ENCODE measurements around the gene PCMTD2. TPM values are rescaled to one million over a fixed set of nuclear protein-coding genes. Genes with fewer than 3 reads are reported as not detected.

Gene PCMTD2
- total RNA-seq (2014; rRNA removed; shearing (Covaris generic)), result 57.1 and 59.5 TPM in 2 replicates

GRCh38 chr20:64255361-64256281 lies at the start of gene PCMTD2:
Gene PCMTD2, plus strand, starts transcription at chr20:64255748. Its CDS starts 4,218 bp downstream, at chr20:64259966.
- peak; percentile 93 for DNase-seq (ENCODE audit: low read depth)

GRCh38 chr20:64206614-64207013 lies 48.9 kb upstream of the PCMTD2 start:
- DNase-seq (ENCODE audit: low read depth), result no peak

- DNase-seq (ENCODE audit: low read depth), result no peak
These were observed 47.6 kb upstream of the PCMTD2 start for GRCh38 chr20:64207641-64208590.

GRCh38 chr20:64209148-64209547 lies 46.4 kb upstream of the PCMTD2 start:
- DNase-seq (ENCODE audit: low read depth), result no peak

GRCh38 chr20:64210656-64211369 lies 44.7 kb upstream of the PCMTD2 start:
- no peak for DNase-seq (ENCODE audit: low read depth)

GRCh38 chr20:64211874-64212658 lies 43.5 kb upstream of the PCMTD2 start:
- no peak for DNase-seq (ENCODE audit: low read depth)

- DNase-seq (ENCODE audit: low read depth), result peak; percentile 35
These were observed 42.8 kb upstream of the PCMTD2 start for GRCh38 chr20:64212755-64213154.

GRCh38 chr20:64214113-64214512 lies 41.4 kb upstream of the PCMTD2 start:
- no peak for DNase-seq (ENCODE audit: low read depth)

GRCh38 chr20:64214952-64215351 lies 40.6 kb upstream of the PCMTD2 start:
- DNase-seq (ENCODE audit: low read depth), result no peak

- DNase-seq (ENCODE audit: low read depth), result no peak
These were observed 39.5 kb upstream of the PCMTD2 start for GRCh38 chr20:64216036-64216435.

- no peak for DNase-seq (ENCODE audit: low read depth)
These were observed 38.6 kb upstream of the PCMTD2 start for GRCh38 chr20:64216910-64217309.

- no peak for DNase-seq (ENCODE audit: low read depth)
These were observed 37.9 kb upstream of the PCMTD2 start for GRCh38 chr20:64217539-64218221.

GRCh38 chr20:64219202-64219601 lies 36.3 kb upstream of the PCMTD2 start:
- peak; percentile 54 for DNase-seq (ENCODE audit: low read depth)

GRCh38 chr20:64219730-64220129 lies 35.8 kb upstream of the PCMTD2 start:
- DNase-seq (ENCODE audit: low read depth), result no peak

GRCh38 chr20:64220420-64220819 lies 35.1 kb upstream of the PCMTD2 start:
- DNase-seq (ENCODE audit: low read depth), result no peak

GRCh38 chr20:64220891-64221527 lies 34.5 kb upstream of the PCMTD2 start:
- no peak for DNase-seq (ENCODE audit: low read depth)

- DNase-seq (ENCODE audit: low read depth), result peak; percentile 17
These were observed 33.2 kb upstream of the PCMTD2 start for GRCh38 chr20:64222291-64222735.

- no peak for DNase-seq (ENCODE audit: low read depth)
These were observed 32.6 kb upstream of the PCMTD2 start for GRCh38 chr20:64222851-64223525.

GRCh38 chr20:64223526-64224067 lies 32.0 kb upstream of the PCMTD2 start:
- DNase-seq (ENCODE audit: low read depth), result peak; percentile 42

Data from Daoy (cell line).